Astrocyte (in vitro differentiated cells and primary cell): Measurements from ENCODE around the gene COL15A1.

Source experiments
- CTCF ChIP-seq: IDR thresholded peaks from 2 replicates; pipeline ENCODE4 v1.5.1; 2011; ENCODE audit warnings: low read depth, mild to moderate bottlenecking, inconsistent platforms, low read length, moderate library complexity; ENCODE audit not compliant: insufficient read depth
- EZH2 ChIP-seq: IDR thresholded peaks from 2 replicates; pipeline ENCODE4 v1.6.1; 2012; ENCODE audit warnings: mild to moderate bottlenecking, low read length, inconsistent platforms; ENCODE audit not compliant: insufficient read depth

GRCh38 chr9:99025616-99026270 is 82.0 kb downstream of the COL15A1 start:
- no peak for TF ChIP-seq EZH2
- no peak for TF ChIP-seq CTCF
